ENCODE data around the gene RRP9.

- TF ChIP-seq CTCF (IDR thresholded peaks at IDR 0.05; ENCODE audit: poor library complexity, severe bottlenecking): no peak
- TF ChIP-seq REST (IDR thresholded peaks at IDR 0.05; ENCODE audit: borderline replicate concordance): no peak
- TF ChIP-seq EP300 (conservative IDR thresholded peaks at IDR 0.05; ENCODE audit: poor library complexity, severe bottlenecking): no peak
- TF ChIP-seq MXI1 (conservative IDR thresholded peaks at IDR 0.05; ENCODE audit: poor library complexity, severe bottlenecking): no peak
These were observed 17.9 kb upstream of the RRP9 start for GRCh38 chr3:51959651-51960050.
